Transverse colon (tissue), 4 donors: ENCODE data around the gene GNAQ.

ENCODE experiments used
- CTCF ChIP-seq, 5 experiments: fragments of 200-600 bp in 3 of 5; fragments of 450-650 bp in 2 of 5; sonication (generic) in 3 of 5; IDR thresholded peaks; 1 replicate in 2 of 5; 2 replicates in 3 of 5; pipeline ENCODE4 v1.5.1; 2016 to 2017; ENCODE audit warnings: antibody characterized with exemption in 5 of 5, inconsistent platforms in 3 of 5, mild to moderate bottlenecking in 2 of 5, moderate library complexity in 1 of 5
- EP300 ChIP-seq: sonication (generic); formaldehyde crosslinking; IDR thresholded peaks from one replicate; pipeline ENCODE4 v1.6.1; 2017; ENCODE audit warnings: antibody characterized with exemption, low read depth
- POLR2AphosphoS5 ChIP-seq, 3 donors: sonication (generic); formaldehyde crosslinking; IDR thresholded peaks; one replicate each; pipeline ENCODE4 v1.6.1; 2016; ENCODE audit warnings: antibody characterized with exemption in 3 of 3

GRCh38 chr9:77789891-77790290, 241.7 kb downstream of the GNAQ start:
- no peak for TF ChIP-seq EP300
- no peak for TF ChIP-seq POLR2AphosphoS5 (IDR thresholded peaks at IDR 0.05)
- TF ChIP-seq CTCF (IDR thresholded peaks at IDR 0.05), result no peak
